Dendritic cell treated with granulocyte-macrophage colony-stimulating factor and Interleukin-4, amounts not matched to agents 40 ng/mL and 50 ng/mL, for 4 days (primary cell): Measurements from ENCODE around the gene MNDA.

ENCODE experiments used
- H3K27ac Mint-ChIP-seq: one replicate; pipeline ENCODE4 v1.8.0; 2022; ENCODE audit warnings: mild to moderate bottlenecking, mixed read lengths
- H3K27me3 Mint-ChIP-seq: one replicate; pipeline ENCODE4 v1.8.0; 2022; ENCODE audit warnings: mild to moderate bottlenecking, mixed read lengths
- H3K36me3 Mint-ChIP-seq: one replicate; pipeline ENCODE4 v1.8.0; 2022; ENCODE audit warnings: low read depth, mixed read lengths
- H3K4me1 Mint-ChIP-seq: one replicate; pipeline ENCODE4 v1.8.0; 2022; ENCODE audit warnings: low read depth, mixed read lengths
- H3K4me3 Mint-ChIP-seq: one replicate; pipeline ENCODE4 v1.8.0; 2022; ENCODE audit warnings: mild to moderate bottlenecking, moderate library complexity, mixed read lengths
- H3K9me3 Mint-ChIP-seq: one replicate; pipeline ENCODE4 v1.8.0; 2022; ENCODE audit warnings: mixed read lengths
- intact Hi-C: fragments of 100-400 bp; cut with micrococcal nuclease; formaldehyde crosslinking; loops from one replicate; pipeline ENCODE4 v1.15.0; 2022

MNDA gene

DNA sequence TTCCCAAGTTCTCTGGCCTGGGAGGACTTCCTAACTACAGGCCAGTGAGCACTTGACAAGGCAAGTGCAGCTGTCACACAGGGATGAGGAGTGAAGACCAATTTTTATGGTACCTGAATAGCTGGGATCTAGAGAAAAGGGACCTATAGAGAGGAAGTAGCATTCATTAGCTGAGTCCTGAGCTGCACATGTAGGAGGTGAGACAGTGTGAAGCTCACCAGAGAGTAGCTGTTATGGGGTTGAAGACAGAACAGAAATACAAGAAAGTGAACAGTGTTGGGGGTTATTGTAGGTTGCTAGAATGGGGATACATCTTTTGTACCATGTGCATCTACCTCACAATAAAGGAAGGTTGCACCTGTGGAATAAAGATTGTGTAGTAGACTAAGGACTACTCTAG lies 62.5 kb downstream of the MNDA start:
- no peaks in the 10 kb centered on the region for H3K36me3 Mint-ChIP-seq
- no peaks in the 10 kb centered on the region for H3K27me3 Mint-ChIP-seq
- H3K9me3 Mint-ChIP-seq = no peaks in the 10 kb centered on the region
- intact Hi-C loops = no loop called here
- H3K27ac Mint-ChIP-seq = no peak overlapping the region
- H3K4me3 Mint-ChIP-seq = no peak overlapping the region
- no peaks in the 10 kb centered on the region for H3K4me1 Mint-ChIP-seq

DNA sequence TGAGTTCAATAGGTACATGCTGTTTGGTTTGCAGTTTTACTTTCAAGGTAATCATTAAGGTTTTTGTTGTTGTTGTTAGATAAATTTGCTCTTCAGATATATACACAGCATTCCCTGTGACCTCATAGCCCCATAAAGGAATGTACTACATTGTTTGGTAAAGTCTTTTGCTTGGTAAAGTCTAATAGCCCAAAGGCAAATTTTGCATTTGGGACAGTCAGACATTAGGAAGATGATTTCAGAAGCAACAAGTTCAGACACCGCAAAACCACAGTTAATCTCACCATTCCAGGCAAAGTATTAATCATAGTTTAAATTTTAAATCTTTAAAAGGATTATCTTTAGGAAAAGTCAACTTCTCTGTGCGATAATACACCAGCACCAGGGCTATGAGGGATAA lies 67.6 kb downstream of the MNDA start:
- no peaks in the 10 kb centered on the region for H3K36me3 Mint-ChIP-seq
- H3K4me1 Mint-ChIP-seq = no peaks in the 10 kb centered on the region
- peaks cover 2% of the 10 kb centered on the region for H3K27me3 Mint-ChIP-seq
- peaks cover 9% of the 10 kb centered on the region for H3K9me3 Mint-ChIP-seq
- no peak overlapping the region for H3K4me3 Mint-ChIP-seq
- no peak overlapping the region for H3K27ac Mint-ChIP-seq
- intact Hi-C loops = no loop called here
